HPDE6-E6E7 (cell line): ENCODE results near the gene SPCS3.

ENCODE experiments used
- DNase-seq: peaks from one replicate; pipeline ENCODE4 v3.0.0; 2011; ENCODE audit warnings: missing footprints; ENCODE audit errors: extremely low spot score

Gene SPCS3

DNA sequence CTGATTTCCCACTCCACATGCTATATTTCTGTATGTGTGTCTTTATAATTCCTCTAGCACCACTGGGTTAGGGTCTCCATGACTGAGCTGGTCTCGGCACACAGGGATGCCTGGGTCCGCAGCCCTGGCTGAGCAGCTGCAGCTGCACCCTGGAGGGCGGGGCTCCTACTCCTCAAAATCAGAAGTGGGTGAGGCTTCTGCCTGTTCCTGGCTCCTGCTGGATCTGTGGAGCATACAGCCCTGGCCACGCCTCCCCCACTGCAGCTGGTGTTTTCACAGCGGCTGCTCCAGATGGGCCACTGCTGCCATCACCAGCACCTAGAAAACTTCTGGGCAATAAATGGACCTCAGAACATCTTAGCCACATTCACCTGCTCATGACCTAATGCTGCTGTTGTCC, 30.9 kb downstream of the SPCS3 start:
- no peak for DNase-seq

DNA sequence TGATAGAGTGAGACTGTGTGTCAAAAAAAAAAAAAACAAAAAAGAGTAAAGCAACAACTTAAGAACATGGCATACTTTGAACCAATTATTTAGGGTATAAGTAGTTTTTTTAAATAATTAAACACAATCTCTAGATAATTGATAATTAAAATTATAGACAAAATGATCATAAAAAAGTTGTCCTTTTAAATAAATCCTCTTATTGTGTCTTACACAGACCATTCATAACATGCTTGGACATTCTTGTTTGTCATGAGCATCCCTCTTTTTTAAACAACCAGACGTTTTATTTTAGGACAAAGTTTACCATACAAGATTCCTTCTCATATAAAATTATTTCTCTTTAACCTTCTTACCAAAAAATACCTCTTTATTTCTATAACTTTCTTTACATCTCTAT, 35.1 kb downstream of the SPCS3 start:
- DNase-seq = no peak

DNA sequence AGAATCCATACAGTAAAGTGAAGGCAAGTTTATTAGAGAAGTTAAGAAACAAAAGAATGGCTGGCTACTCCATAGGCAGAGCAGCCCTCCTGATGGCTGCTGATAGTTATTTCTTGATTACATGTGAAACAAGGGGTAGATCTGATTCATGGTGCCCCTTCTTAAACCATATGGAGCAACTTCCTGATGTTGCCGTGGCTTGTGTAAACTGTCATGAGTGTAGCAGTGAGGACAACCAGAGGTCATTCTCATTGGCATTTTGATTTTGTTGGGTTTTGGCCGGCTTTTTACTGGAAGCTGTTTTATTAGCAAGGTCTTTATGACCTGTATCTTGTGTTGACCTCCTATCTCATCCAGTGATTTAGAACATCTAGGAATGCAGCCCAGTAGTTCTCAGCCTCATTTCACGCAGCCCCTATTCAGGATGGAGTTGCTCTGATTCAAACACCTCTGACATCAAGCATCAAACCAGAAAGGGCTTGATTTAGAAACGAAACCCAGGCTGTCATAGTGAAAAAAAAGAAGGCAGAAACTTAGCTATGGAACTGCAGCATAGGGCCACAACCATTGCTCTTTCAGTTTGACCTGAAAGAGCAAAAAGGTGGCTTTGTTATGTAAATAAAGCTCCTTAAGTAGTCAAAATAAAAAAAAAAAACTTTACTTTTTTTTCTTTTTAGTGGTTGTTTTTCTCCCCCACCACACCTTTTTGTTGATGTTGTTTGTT, 37.8 kb downstream of the SPCS3 start:
- no peak for DNase-seq

DNA sequence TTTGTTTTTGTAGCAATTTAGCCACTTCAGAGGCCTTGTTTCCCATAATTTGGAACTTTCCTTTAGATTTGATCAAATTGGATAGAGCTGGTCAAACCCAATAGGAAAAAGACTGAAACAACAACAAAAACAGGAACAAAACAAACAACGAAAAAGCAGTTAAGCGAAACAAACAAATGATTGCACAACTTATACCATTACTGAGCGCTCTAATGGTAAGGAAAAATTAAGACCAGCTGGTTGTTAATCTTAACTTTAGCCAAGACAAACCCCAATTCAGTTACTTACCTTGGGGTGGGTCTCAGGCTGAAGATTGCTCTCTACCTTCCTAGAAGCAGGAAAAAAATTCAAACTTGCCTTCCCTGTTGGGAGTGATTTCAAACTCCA, 38.3 kb downstream of the SPCS3 start:
- no peak for DNase-seq

DNA sequence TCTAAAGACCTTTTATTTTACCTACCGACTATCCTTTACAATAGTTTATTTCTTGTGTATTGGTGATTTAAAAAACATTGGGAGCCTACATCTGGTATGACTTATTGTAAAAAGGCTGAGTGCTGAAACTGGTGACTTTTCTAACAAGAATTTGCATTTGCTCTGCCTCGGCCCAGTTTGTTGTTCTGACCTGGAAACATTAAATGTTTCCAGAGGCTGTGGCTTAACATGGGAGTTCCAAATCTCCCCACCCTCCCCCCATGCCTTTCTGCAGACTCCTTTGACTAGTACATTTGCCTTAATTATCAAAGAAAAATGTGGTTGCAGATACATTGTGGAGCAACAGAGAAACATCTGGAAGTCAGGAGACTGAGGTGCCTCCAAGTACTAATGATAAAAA, 39.8 kb downstream of the SPCS3 start:
- no peak for DNase-seq

DNA sequence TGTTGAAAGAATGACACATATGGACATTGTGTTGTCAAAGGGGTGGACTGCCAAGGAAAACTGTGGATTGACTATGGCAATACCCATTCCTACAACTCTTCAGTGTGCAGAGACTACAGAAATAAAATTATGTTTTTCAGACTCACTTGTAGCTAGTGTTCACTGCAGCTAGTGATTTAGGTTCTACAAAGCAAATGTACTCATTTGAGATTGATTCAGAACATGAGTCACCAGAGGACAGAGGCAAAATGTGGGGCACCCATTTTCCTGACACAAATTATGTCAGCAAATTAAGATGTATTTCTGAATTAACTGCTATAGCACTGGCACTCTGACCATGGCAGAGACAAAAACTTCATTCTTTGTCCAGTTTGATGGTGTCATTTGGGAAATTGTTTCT, 40.7 kb downstream of the SPCS3 start:
- DNase-seq = no peak

DNA sequence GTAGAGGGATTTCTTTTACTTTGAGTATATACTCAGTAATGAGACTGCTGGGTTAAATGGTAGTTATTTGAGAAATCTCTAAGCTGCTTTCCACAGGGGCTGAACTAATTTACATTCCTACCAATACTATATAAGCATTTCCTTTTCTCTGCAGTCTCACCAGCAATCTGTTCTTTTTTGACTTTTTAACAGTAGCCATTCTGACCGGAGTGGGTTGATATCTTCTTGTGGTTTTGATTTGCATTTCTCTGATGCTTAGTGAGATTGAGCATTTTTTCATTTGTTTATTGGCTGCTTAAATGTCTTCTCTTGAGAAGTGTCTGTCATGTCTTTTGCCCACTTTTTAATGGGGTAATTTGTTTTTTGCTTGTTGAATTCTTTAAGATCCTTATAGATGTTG, 43.3 kb downstream of the SPCS3 start:
- DNase-seq = no peak

DNA sequence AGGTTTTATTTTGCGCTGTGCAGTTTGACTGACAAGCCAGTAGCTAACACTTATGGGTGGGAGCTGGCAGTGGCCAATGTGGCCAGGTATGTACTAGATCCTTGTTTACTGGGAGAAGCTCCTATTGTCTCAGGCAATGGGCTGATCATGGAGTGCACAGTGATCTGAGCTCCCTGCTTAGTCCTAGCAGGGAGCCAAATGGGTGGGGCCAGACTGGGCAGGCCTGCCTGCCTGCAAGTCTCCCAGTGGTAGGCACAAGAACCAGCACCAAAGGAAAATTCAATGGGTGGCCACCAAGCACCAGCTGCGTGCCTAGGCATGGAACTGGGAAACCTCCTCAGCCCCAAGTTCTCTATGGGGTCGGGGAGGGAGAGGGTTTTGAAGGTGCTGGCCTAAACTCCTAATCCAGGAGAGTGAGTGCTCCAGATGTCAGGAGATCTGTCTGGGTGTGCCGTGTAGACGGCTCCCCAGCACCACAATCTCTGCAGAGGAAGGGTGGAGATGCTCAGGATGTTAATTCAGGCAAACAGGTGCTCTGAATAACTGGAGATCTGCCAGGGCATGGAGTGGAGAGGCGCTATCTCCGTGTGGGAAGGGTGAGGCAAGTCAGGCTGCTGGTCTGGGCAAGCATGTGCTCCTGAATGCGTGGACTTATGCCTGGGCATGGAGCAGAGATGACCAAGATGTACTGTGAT, 48.2 kb downstream of the SPCS3 start:
- no peak for DNase-seq

DNA sequence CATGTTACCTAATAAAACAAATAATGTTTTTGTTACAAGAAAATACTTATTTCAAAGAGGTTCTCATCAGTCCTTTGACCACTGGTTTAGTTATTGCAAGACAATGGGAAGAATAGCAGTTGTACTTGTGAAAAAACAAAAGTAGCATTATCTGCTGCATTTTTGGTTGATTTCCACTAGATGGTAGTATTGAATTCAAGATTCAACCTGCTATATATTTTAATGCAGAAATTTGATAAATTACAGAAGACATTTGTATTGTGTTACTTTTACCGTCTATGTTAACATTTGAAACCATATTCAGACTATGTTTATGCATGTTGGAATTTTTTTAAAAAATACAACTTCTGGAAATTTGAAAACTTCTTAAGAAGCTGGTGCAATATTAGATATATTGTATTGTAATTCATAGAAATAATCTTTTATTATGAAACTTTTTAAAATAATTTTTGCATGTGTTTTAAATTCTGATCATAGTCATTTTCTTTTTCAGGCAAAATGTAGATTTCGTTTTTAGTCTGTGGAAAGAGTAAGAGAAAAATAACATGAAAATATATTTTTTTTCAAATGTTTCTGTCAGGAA, 56.4 kb downstream of the SPCS3 start:
- no peak for DNase-seq

DNA sequence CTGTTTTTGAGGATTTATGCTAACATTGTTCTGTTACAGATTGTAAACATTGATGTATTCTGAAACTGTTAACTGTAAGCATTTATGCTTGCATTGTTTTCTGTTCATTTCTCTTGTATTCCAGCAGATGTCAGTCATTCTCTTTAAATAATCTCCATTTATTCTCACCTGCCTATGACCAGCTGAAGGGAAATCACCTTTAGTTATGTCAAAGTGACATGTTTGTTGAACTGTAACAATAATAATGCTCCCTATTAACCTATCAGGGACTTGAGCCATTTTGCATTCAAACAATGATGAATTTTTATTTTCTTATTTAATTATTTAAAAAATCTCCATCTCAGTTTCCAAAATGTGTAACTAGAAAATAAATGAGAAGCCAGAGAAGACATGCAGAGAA, 58.0 kb downstream of the SPCS3 start:
- peak; percentile 33 for DNase-seq

DNA sequence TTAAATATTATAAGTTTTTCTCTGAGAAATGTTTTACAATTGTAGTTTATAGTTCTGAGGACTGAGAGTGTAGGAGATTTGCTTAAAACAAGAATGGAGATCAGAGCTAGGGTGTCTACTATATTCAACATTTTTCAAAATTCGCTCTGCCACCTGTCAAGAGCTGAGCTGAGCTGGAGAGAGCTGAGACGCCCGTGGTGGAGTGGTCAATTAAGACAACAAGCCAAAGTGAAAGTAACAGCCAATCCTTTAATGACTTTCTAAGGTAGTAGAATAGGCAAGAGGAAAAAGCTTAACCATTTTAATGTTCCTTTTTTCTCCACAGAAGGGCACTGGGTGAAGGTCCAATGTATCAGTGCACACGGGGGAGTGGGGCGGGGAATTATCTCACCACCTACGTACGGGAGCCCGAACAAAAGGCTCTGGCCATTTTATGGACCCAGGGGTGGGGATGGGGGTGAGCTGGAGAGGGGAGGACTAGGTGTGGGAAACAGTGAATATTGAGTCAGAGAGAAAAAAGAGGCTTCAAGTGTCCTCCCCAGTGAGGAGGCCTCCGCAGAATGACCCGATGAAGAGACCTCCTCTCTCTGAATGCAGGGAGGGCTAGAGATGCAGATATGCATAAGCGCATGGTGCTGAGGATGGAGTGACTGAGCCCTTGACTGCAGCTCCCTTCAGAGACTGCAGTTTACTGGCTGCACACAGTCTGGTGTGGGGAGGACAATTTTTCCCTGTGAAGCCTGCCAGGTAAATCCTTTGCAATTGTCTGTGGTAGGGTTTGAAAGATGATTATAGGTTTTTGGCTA, 60.8 kb downstream of the SPCS3 start:
- no peak for DNase-seq
